LNCaP clone FGC (cell line): ENCODE measurements around the gene FOXRED1.

Experiments used
- DNase-seq: peaks from one replicate; pipeline ENCODE4 v3.0.0-alpha.2; 2011; ENCODE audit warnings: low read depth
- H3K4me3 ChIP-seq: 2 replicates; pipeline ENCODE4 v1.5.1; 2011; ENCODE audit warnings: mild to moderate bottlenecking, low read depth, low read length, control low read depth
- CTCF ChIP-seq: IDR thresholded peaks from 2 replicates; pipeline ENCODE4 v1.5.1; 2012; ENCODE audit warnings: mild to moderate bottlenecking; ENCODE audit not compliant: control insufficient read depth, insufficient read depth; ENCODE audit errors: extremely low read depth

FOXRED1 gene

GRCh38 chr11:126317756-126318573 is 49.0 kb downstream of the FOXRED1 start:
- DNase-seq, result no peak
- TF ChIP-seq CTCF, result no peak
- no peak overlapping the region for H3K4me3 ChIP-seq

GRCh38 chr11:126318574-126319373 is 49.8 kb downstream of the FOXRED1 start:
- DNase-seq, result no peak
- no peak for TF ChIP-seq CTCF
- no peak overlapping the region for H3K4me3 ChIP-seq

GRCh38 chr11:126319374-126319740 is 50.4 kb downstream of the FOXRED1 start:
- no peak overlapping the region for H3K4me3 ChIP-seq
- DNase-seq, result no peak
- no peak for TF ChIP-seq CTCF

- TF ChIP-seq CTCF, result no peak
- H3K4me3 ChIP-seq, result no peak overlapping the region
- no peak for DNase-seq
These were observed 54.0 kb downstream of the FOXRED1 start for GRCh38 chr11:126322996-126323395.

- no peak overlapping the region for H3K4me3 ChIP-seq
- no peak for DNase-seq
- no peak for TF ChIP-seq CTCF
These were observed 58.5 kb downstream of the FOXRED1 start for GRCh38 chr11:126327281-126328000.
